NCI-H524 treated with DMSO at 0.1 percent for 48 hours (cell line): ENCODE data around the gene DIDO1.

Experiments used
- DNase-seq: peaks from one replicate; lab custom pipeline; 2025; lab: John Stamatoyannopoulos, UW

DIDO1 gene

GRCh38 chr20:62926229-62927127, at the start of gene DIDO1:
Gene DIDO1 (minus strand): TSS chr20:62926505.
- DNase-seq: peak; percentile 36

- no peak for DNase-seq
These were observed 49.0 kb upstream of the DIDO1 start for GRCh38 chr20:62975251-62975760.

DNA sequence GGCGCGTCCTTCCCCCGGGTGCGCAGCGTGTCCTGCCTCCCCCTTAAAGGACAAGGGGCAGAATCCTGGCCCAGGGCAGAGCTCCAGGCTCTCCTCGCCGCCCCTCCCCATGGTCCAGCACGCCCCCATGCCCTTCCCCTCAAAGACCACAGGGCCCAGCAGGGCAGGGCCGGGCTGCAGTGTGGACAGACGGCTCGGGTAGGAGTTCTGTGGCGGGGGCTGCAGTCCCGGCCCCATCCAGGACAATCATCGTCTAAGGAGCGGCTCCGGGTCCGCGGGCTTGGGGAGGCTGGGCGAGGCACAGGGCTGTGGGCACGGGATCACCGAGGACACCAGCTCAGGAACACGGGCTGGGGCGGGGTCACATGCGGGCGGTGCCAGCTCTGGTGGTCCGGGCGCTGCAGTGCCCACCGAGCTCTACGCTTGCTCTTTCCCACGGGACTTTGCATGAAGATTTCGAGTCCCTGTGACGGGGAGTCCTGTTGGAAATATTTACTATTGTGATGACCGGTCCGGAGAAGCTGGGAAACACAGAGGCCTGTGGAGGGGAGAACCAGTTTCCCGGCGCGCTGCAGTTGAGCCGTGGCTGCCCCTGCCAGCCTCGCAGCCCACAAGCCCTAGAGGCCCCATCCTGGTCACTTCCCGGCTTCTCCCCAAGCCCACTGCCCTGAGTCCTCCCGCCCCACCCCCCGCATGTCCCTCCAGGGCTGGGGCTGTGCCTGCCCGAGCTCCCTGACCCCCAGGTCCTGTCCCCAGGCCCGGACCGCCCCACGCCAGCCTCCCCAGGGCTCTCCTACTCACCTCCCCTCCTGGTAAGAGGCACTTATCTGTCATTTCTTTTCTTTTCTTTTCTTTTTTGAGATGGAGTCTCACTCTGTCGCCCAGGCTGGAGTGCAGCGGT, 46.8 kb upstream of the DIDO1 start:
- no peak for DNase-seq

GRCh38 chr20:62971950-62972844, 45.9 kb upstream of the DIDO1 start:
- peak; percentile 13 for DNase-seq

- no peak for DNase-seq
These were observed 45.1 kb upstream of the DIDO1 start for GRCh38 chr20:62971211-62971949.

GRCh38 chr20:62970307-62971210, 44.3 kb upstream of the DIDO1 start:
- DNase-seq: no peak

DNA sequence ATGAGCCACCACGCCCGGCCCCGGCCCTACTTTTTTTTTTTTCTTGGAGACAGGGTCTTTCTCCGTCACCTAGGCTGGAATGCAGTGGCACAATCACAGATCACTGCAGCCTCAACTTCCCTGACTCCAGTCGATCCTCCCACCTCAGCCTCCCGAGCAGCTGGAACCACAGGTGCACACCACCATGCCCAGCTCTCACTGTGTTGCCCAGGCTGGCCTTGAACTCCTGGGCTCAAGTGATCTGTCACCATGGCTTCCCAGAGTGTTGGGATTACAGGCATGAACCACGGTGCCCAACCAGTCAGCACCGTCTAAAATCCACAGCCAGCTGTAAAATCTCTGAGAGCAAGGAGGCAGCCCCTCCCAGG, 43.6 kb upstream of the DIDO1 start:
- DNase-seq: no peak

DNA sequence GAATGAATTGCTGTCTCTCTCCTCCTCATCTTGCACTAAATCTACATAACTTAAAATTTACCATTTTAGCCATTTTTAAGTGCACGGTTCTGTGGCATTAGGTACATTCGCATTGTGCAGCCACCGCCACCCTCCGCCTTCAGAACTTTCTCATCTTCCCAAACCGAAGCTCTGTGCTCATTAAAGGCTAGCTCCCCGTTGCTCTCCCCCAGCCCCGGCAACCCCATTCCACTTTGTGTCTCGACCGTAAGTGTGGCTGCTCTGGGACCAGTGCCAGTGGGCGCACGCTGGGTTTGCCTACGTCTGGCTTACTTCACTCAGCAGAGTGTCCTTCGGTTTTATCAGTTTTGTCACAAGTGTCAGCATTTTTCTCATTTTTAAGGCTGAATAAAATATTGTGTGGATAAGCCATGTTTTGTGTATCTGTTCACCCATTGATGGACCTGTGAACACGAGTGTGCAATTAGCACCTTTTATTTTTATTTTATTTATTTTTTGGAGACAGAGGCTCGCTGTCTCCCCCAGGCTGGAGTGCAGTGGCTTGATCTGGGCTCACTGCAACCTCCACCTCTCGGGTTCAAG, 43.0 kb upstream of the DIDO1 start:
- DNase-seq: no peak

GRCh38 chr20:62968378-62969178, 42.3 kb upstream of the DIDO1 start:
- DNase-seq: no peak

DNA sequence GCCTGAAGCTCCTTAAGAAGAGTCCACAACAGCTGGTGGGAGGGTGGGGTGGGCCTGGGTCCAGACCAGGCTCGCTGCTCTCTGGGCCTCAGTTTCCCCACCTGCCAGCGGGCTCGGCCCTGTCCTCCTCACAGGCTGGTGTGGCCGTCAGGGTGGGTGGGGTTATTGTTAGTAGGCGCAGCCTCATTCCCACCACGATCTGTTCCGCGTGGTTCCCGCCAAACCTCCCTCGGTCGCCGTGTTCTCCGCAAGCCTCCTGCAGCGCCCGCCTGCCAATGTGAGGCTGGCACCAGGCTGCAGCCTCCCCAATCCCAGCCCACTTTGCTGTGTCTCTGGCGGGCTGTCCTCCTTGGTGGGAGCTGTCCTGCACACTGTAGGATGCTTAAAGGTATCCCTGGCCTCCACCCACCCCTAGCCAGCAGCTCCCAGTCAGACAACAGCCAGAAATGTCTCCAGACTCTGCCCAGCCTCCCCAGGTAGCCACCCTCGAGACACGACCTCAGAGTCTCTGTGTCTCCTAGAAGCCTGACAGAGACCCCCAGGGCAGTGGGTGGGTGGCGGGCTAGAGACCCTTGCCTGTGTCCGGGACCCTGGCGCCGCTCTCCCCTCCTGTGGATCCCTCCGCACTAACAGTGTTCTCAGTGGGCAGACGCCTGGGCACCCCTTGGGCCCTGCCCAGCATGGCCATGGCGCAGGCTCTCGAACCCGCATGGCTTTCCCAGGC, 41.5 kb upstream of the DIDO1 start:
- DNase-seq: no peak

DNA sequence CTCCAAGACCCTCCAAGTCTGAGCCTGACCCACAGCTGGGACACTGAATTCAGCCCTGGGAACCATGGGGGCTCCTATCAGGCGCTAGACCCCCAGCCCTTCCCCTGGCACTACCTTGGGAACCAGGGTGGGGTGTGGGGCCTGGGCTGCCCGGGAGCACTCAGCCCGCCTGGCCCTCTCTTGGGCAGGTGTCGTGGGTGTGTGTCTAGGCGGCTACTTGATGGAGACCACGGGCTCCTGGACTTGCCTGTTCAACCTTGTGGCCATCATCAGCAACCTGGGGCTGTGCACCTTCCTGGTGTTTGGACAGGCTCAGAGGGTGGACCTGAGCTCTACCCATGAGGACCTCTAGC, 40.8 kb upstream of the DIDO1 start:
- no peak for DNase-seq

DNA sequence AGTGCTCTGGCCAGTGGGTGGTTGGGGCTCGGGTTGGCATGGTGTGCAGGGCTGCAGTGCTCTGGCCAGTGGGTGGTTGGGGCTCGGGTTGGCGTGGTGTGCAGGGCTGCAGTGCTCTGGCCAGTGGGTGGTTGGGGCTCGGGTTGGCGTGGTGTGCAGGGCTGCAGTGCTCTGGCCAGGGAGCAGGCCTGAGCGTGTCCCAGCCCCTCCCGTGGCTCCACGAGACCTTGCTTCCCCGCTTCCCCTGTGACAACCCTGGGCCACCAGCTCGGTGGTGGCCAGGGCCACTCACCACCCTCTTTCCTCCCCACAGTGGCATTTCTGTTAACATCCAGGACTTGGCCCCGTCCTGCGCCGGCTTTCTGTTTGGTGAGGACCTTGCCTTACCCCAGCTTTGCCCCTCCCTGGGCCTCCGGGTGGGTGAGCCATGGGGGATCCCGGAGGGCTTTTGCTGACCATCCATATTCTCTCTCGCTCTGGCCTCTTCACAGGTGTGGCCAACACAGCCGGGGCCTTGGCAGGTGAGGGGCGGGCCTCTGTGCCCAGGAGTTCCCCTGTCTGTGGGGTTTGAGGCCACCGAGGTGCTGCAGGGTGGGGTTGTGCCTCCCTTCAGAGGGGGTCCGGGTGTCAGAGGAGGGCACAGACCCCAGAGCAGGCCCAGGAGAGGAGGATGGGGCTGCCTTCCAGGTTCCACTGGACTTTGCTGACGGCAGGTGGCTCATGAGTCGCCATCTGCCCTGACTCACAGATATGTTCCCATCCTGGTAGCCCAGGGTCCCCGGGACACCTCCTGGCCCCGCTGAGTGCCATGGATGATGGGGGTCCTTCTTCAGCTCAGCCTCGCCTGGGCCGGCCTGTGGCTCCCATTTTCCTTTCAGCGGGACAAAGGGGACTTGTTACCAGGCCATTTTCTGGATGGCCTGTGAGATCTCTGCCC, 40.2 kb upstream of the DIDO1 start:
- DNase-seq: no peak

DNA sequence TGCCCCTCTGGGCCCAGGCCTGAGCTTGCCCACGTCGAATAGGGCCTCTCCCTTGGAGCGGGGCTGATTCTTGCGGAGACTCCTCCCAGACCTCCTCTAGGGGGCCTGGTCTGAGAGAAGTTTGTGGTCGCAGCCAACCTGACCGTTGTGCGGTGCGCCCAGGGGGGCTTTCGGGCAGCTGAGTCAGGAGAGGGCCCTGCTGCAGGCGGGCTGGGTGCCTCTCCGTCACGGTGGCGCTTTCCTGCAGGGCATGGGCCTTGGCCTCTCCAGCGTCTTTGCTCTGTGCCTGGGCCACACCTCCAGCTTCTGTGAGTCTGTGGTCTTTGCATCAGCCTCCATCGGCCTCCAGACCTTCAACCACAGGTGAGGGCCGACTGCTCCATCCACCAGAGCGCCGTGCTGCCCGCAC, 39.1 kb upstream of the DIDO1 start:
- no peak for DNase-seq

- no peak for DNase-seq
These were observed 38.4 kb upstream of the DIDO1 start for GRCh38 chr20:62964700-62965099.

- no peak for DNase-seq
These were observed 37.5 kb upstream of the DIDO1 start for GRCh38 chr20:62963614-62964397.
